ENCODE results near the gene LRBA.
"Not testable (repeated sequence)": the region's sequence is repeated elsewhere in the genome, so short reads cannot be mapped to it uniquely, and the experiment has no call there.

Gene LRBA

DNA sequence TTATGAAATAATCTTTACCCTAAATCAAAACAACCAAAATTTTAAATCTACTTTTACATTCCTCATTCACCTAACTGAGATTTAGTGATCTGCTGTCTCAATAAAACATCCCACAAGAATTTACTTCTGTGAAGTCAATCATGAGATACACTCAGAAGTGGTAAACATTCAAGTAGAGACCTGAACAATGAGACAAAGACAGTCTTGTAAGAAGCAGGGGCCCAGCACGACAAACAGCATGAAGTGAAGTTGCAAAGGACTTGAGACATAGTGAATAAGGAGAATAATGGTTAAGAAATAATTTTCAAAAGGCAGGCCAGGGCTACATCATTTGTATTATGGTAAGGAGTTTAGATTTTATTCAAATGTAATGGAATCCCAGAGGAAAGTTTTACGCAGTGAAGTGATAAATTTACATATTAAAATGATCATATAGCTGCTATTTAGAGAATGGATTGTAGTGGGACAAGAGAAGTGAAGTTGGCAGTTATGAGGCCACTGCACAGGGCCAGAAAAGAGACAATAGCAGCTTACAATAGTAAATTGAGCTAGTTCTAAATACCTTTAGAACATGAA, 331.2 kb downstream of the LRBA start:
- Mint-ChIP-seq H3K27ac (no peak overlapping the region), H3K27me3 (ENCODE audit: low read depth) (no peaks in the 10 kb centered on the region)

DNA sequence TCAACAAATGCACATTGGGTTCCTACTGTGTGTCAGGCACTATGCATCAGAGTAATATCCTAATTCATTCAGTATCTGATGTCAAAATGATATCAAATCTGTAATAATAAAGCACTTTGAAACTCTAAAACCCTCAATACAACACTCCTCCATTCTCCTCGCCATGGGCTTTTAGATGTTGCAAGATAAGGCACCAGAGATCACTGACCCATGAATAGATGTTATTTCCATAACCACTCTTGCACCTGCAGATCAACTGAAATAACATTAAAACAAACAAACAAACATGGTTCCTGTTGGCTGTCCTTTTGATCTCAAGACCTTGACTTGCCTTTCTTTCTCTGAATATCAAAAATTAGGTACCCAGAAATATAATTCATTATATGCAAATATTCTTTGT, 333.0 kb downstream of the LRBA start:
- H3K27me3 Mint-ChIP-seq (ENCODE audit: low read depth) = no peaks in the 10 kb centered on the region
- H3K4me3 Mint-ChIP-seq = no peak overlapping the region
- no peaks in the 10 kb centered on the region for H3K9me3 Mint-ChIP-seq
- no peak overlapping the region for H3K27ac Mint-ChIP-seq
- peaks cover 4% of the 10 kb centered on the region for H3K36me3 Mint-ChIP-seq (ENCODE audit: low read depth)
- H3K4me1 Mint-ChIP-seq (ENCODE audit: low read depth) = no peaks in the 10 kb centered on the region

More for the DNA sequence above, 331.2 kb downstream of the LRBA start:
- H3K9me3 Mint-ChIP-seq = peaks cover 4% of the 10 kb centered on the region
- H3K4me3 Mint-ChIP-seq = no peak overlapping the region
- H3K4me1 Mint-ChIP-seq (ENCODE audit: low read depth) = no peaks in the 10 kb centered on the region
- peaks cover 7% of the 10 kb centered on the region for H3K36me3 Mint-ChIP-seq (ENCODE audit: low read depth)

DNA sequence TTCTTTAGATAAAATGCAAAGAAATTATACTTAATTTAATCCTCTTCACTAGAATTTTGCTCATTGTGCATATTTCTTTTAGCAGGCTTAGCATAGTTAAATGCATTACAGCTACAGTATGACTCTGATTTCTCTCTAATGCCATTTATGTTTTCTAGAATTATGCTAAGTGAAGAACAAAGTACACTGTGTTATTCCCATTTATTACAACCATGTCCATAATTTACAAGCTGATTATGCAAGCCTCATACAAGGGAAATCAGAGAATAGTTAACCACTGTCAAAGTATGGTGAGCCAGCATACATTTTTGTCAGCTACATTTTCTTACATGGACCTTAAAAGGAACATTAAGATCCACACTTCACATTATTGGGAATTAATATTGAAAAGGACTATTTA, 334.0 kb downstream of the LRBA start:
- Mint-ChIP-seq H3K4me1 (ENCODE audit: low read depth) (no peaks in the 10 kb centered on the region), H3K27ac (no peak overlapping the region), H3K36me3 (ENCODE audit: low read depth) (peaks cover 4% of the 10 kb centered on the region), H3K4me3 (no peak overlapping the region), H3K27me3 (ENCODE audit: low read depth) (no peaks in the 10 kb centered on the region), H3K9me3 (no peaks in the 10 kb centered on the region)

GRCh38 chr4:150680651-150681050, 334.4 kb downstream of the LRBA start:
- Mint-ChIP-seq H3K27me3 (ENCODE audit: low read depth) (no peaks in the 10 kb centered on the region), H3K36me3 (ENCODE audit: low read depth) (peaks cover 4% of the 10 kb centered on the region), H3K4me3 (no peak overlapping the region), H3K27ac (no peak overlapping the region), H3K9me3 (no peaks in the 10 kb centered on the region), H3K4me1 (ENCODE audit: low read depth) (no peaks in the 10 kb centered on the region)

- Mint-ChIP-seq H3K27ac (no peak overlapping the region), H3K27me3 (ENCODE audit: low read depth) (no peaks in the 10 kb centered on the region), H3K9me3 (no peaks in the 10 kb centered on the region), H3K36me3 (ENCODE audit: low read depth) (peaks cover 4% of the 10 kb centered on the region), H3K4me1 (ENCODE audit: low read depth) (no peaks in the 10 kb centered on the region), H3K4me3 (no peak overlapping the region)
Observed at GRCh38 chr4:150679765-150680343, 335.2 kb downstream of the LRBA start.

- Mint-ChIP-seq H3K36me3 (ENCODE audit: low read depth) (peaks cover 4% of the 10 kb centered on the region), H3K4me1 (ENCODE audit: low read depth) (no peaks in the 10 kb centered on the region), H3K27ac (no peak overlapping the region), H3K4me3 (no peak overlapping the region), H3K9me3 (no peaks in the 10 kb centered on the region), H3K27me3 (ENCODE audit: low read depth) (no peaks in the 10 kb centered on the region)
Observed at GRCh38 chr4:150679018-150679764, 335.9 kb downstream of the LRBA start.

DNA sequence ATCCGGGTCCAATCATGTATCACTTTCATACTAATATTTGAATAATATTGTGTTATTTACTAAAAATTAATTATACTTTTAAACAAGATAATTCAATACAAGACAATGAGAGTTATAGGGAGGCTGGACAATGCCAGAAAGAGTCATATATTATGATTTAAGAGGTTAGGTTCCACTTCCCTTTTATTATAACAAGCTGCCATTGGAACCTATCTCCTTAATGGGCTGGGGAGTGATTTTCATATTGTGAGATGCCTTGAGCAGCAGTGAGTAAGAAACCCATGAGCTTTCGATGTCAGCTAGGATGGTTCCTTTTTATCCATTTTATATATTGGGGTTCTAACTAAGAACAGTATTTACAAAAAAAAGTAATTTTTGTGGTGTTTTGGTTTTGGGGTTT, 341.3 kb downstream of the LRBA start:
- H3K4me3 Mint-ChIP-seq = no peak overlapping the region
- no peaks in the 10 kb centered on the region for H3K27me3 Mint-ChIP-seq (ENCODE audit: low read depth)
- H3K9me3 Mint-ChIP-seq = no peaks in the 10 kb centered on the region
- no peak overlapping the region for H3K27ac Mint-ChIP-seq
- peaks cover 2% of the 10 kb centered on the region for H3K36me3 Mint-ChIP-seq (ENCODE audit: low read depth)
- no peaks in the 10 kb centered on the region for H3K4me1 Mint-ChIP-seq (ENCODE audit: low read depth)

GRCh38 chr4:150668824-150669223, 346.3 kb downstream of the LRBA start:
- Mint-ChIP-seq H3K4me1 (ENCODE audit: low read depth) (no peaks in the 10 kb centered on the region), H3K27ac (no peak overlapping the region), H3K36me3 (ENCODE audit: low read depth) (no peaks in the 10 kb centered on the region), H3K4me3 (no peak overlapping the region), H3K9me3 (no peaks in the 10 kb centered on the region), H3K27me3 (ENCODE audit: low read depth) (no peaks in the 10 kb centered on the region)

DNA sequence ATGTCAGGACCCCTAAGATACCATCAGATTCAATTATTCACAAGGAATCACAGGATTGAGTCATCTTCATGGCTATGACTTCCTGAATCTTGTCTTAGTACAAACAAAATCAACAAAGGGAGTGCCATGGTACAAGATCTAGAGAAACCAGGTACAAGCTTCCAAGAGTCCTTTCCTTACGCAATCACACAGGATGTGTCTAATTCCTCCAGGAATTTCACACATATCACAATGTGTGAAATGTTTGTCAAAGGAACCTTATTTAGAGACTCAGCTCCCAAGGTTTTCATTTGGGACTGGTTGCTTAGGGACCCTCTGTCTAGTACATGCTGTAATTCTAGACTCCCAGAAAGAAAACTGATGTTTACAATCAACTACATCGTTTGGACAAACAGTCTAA, 350.1 kb downstream of the LRBA start:
- H3K36me3 Mint-ChIP-seq (ENCODE audit: low read depth) = peaks cover 1% of the 10 kb centered on the region
- H3K27me3 Mint-ChIP-seq (ENCODE audit: low read depth) = no peaks in the 10 kb centered on the region
- no peaks in the 10 kb centered on the region for H3K9me3 Mint-ChIP-seq
- no peak overlapping the region for H3K27ac Mint-ChIP-seq
- H3K4me1 Mint-ChIP-seq (ENCODE audit: low read depth) = no peaks in the 10 kb centered on the region
- H3K4me3 Mint-ChIP-seq = no peak overlapping the region

DNA sequence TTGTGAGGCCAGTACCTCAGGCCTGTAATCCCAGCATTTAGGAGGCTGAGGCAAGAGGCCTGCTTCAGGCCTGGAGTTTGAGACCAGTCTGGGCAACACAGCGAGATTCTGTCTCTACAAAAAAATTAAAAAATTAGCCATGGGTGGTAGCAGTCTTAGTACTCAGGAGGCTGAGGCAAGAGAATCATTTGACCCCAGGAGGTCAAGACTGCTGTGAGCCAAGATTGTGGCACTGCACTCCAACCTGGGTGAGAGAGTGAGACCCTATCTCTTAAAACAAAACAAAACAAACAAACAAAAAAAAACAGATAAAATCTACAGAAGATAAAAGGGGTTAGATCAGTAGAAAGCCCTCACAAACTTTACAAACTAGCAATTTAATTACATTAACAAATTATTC, 352.4 kb downstream of the LRBA start:
- H3K4me3 Mint-ChIP-seq = no peak overlapping the region
- H3K9me3 Mint-ChIP-seq = no peaks in the 10 kb centered on the region
- H3K4me1 Mint-ChIP-seq (ENCODE audit: low read depth) = no peaks in the 10 kb centered on the region

GRCh38 chr4:150661551-150661950, 353.5 kb downstream of the LRBA start:
- not testable (repeated sequence) for H3K4me3 Mint-ChIP-seq; H3K4me1 Mint-ChIP-seq (ENCODE audit: low read depth); H3K36me3 Mint-ChIP-seq (ENCODE audit: low read depth); H3K9me3 Mint-ChIP-seq; H3K27me3 Mint-ChIP-seq (ENCODE audit: low read depth); H3K27ac Mint-ChIP-seq

More for the DNA sequence above, 352.4 kb downstream of the LRBA start:
- Mint-ChIP-seq H3K27me3 (ENCODE audit: low read depth) (no peaks in the 10 kb centered on the region), H3K36me3 (ENCODE audit: low read depth) (peaks cover 1% of the 10 kb centered on the region), H3K27ac (no peak overlapping the region)

DNA sequence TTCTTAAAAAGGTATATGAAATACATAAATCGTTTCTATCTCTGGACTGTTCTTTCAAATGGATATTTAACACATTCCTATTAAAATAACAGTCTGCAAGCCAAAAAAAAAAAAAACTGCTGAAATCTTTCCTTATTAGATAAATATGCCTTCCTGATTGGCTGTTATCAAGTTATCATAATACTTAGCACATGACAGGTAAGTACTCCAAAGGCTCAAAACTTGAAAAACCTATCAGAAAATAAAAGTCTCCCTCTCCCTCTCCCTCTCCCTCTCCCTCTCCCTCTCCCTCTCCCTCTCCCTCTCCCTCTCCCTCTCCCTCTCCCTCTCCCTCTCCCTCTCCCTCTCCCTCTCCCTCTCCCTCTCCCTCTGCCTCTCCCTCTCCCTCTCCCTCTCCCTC, 356.8 kb downstream of the LRBA start:
- not testable (repeated sequence) for H3K9me3 Mint-ChIP-seq; H3K36me3 Mint-ChIP-seq (ENCODE audit: low read depth); H3K27ac Mint-ChIP-seq; H3K27me3 Mint-ChIP-seq (ENCODE audit: low read depth); H3K4me3 Mint-ChIP-seq; H3K4me1 Mint-ChIP-seq (ENCODE audit: low read depth)

DNA sequence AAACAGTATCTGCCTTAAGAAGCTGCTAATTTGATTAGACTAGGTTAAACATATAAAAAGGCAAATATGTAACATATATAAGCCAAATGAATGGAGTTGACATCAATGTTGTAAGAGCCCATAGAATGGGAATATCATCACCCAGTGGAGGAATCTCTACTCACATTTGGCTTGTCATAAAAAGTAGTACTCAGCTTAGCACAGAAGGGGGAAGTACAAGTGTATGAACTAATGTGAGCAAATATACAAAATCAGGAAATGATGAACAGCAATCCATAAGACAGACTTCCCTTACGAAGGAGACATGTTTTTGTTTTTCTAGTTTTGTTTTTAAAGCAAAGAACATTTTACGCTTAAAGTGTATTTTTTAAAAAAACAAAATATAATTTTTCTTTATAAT, 358.2 kb downstream of the LRBA start:
- H3K4me3 Mint-ChIP-seq = no peak overlapping the region
- no peaks in the 10 kb centered on the region for H3K27me3 Mint-ChIP-seq (ENCODE audit: low read depth)
- no peaks in the 10 kb centered on the region for H3K4me1 Mint-ChIP-seq (ENCODE audit: low read depth)
- peaks cover 8% of the 10 kb centered on the region for H3K9me3 Mint-ChIP-seq
- peaks cover 2% of the 10 kb centered on the region for H3K36me3 Mint-ChIP-seq (ENCODE audit: low read depth)
- H3K27ac Mint-ChIP-seq = no peak overlapping the region

- Mint-ChIP-seq H3K36me3 (ENCODE audit: low read depth) (no peaks in the 10 kb centered on the region), H3K9me3 (no peaks in the 10 kb centered on the region), H3K4me1 (ENCODE audit: low read depth) (no peaks in the 10 kb centered on the region), H3K27ac (no peak overlapping the region), H3K27me3 (ENCODE audit: low read depth) (no peaks in the 10 kb centered on the region), H3K4me3 (no peak overlapping the region)
Observed at GRCh38 chr4:150650751-150651150, 364.3 kb downstream of the LRBA start.

DNA sequence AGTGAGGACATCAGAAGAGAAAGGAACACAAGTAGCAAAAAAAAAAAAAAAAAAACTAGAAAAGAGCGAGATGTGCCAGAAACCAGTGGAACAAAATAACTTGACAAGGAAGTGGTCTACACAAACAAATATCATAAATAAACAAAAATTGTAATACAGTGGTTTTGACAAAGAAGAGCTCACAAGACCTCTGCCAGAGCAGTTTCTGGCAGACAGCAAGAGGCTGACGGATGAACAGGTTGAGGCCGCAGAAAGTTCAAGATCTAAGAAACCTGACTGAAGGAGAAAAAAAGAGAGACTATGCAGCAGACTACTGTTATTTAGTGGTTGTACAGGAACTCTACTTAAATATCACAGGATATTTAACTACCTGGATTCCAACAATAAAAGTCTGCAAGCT, 367.0 kb downstream of the LRBA start:
- Mint-ChIP-seq H3K36me3 (ENCODE audit: low read depth) (no peaks in the 10 kb centered on the region), H3K27me3 (ENCODE audit: low read depth) (no peaks in the 10 kb centered on the region), H3K4me3 (no peak overlapping the region), H3K9me3 (no peaks in the 10 kb centered on the region), H3K4me1 (ENCODE audit: low read depth) (no peaks in the 10 kb centered on the region), H3K27ac (no peak overlapping the region)

Data from T-helper 1 cell treated with Interleukin-12 subunit alpha and Interleukin-12 subunit beta and Interleukin-4 antibody, amounts not matched to agents 30 μg/mL and 1 μg/mL, for 36 hours (primary cell).